HepG2 (cell line): ENCODE measurements around the gene TXNDC12. TPM values are rescaled to one million over a fixed set of nuclear protein-coding genes. Genes with fewer than 3 reads are reported as not detected.
A peak's percentile ranks its signal among the peaks of the same experiment; 100 is the strongest.

Experiments used
- CBX2 ChIP-seq, 2 experiments: fragments of 200-600 bp in 1 of 2; sonication (generic); formaldehyde crosslinking in 1 of 2; IDR thresholded peaks; 2 replicates each; pipeline versions ENCODE4 v1.7.0 to v1.8.1; 2018 to 2022; ENCODE audit warnings: low read depth in 2 of 2, low read length in 1 of 2, mild to moderate bottlenecking in 1 of 2, missing genetic modification reagents in 1 of 2
- HHEX ChIP-seq: IDR thresholded peaks from 2 replicates; pipeline ENCODE4 v1.6.1; 2016; ENCODE audit warnings: control low read depth
- KLF16 ChIP-seq, 2 experiments: sonication (generic) in 1 of 2; formaldehyde crosslinking in 1 of 2; IDR thresholded peaks; 2 replicates each; pipeline versions ENCODE4 v1.6.1 to v1.8.0; 2016 to 2023; ENCODE audit warnings: missing genetic modification reagents in 2 of 2, missing compliant biosample characterization in 1 of 2
- KMT2A ChIP-seq: sonication (generic); formaldehyde crosslinking; IDR thresholded peaks from 2 replicates; pipeline ENCODE4 v1.4.0; 2020; ENCODE audit warnings: missing genetic modification reagents
- MAF1 ChIP-seq: sonication (generic); formaldehyde crosslinking; IDR thresholded peaks from 2 replicates; pipeline ENCODE4 v1.5.0; 2020; ENCODE audit warnings: missing genetic modification reagents, borderline replicate concordance
- PHF8 ChIP-seq: sonication (generic); formaldehyde crosslinking; IDR thresholded peaks from 2 replicates; pipeline ENCODE4 v1.5.0; 2020; ENCODE audit warnings: missing genetic modification reagents
- PRMT3 ChIP-seq: sonication (generic); formaldehyde crosslinking; IDR thresholded peaks from 2 replicates; pipeline ENCODE4 v1.8.1; 2022; ENCODE audit warnings: low read depth, mild to moderate bottlenecking, moderate library complexity, missing genetic modification reagents, borderline replicate concordance
- RFXANK ChIP-seq: IDR thresholded peaks from 2 replicates; pipeline ENCODE4 v1.6.1; 2016
- RFXAP ChIP-seq: sonication (generic); formaldehyde crosslinking; IDR thresholded peaks from 2 replicates; pipeline ENCODE4 v1.4.0; 2020; ENCODE audit warnings: missing genetic modification reagents, borderline replicate concordance
- SNRNP70 ChIP-seq: fragments of 200-400 bp; formaldehyde crosslinking; IDR thresholded peaks from 2 replicates; pipeline ENCODE4 v1.6.1; 2017; ENCODE audit warnings: mild to moderate bottlenecking, low read depth, low read length, moderate library complexity
- SP4 ChIP-seq: sonication (generic); formaldehyde crosslinking; IDR thresholded peaks from 2 replicates; pipeline ENCODE4 v1.8.1; 2023; ENCODE audit warnings: mild to moderate bottlenecking, missing genetic modification reagents
- XBP1 ChIP-seq: sonication (generic); formaldehyde crosslinking; IDR thresholded peaks from 2 replicates; pipeline ENCODE4 v1.5.0; 2020; ENCODE audit warnings: missing genetic modification reagents
- ZFYVE20 ChIP-seq: sonication (generic); formaldehyde crosslinking; IDR thresholded peaks from 2 replicates; pipeline ENCODE4 v1.8.0; 2023; ENCODE audit warnings: low read depth, mild to moderate bottlenecking, moderate library complexity, missing genetic modification reagents, borderline replicate concordance
- ZIK1 ChIP-seq: sonication (generic); formaldehyde crosslinking; IDR thresholded peaks from 2 replicates; pipeline ENCODE4 v1.5.0; 2020; ENCODE audit warnings: mild to moderate bottlenecking, low read depth, missing genetic modification reagents, borderline replicate concordance
- ZNF431 ChIP-seq: sonication (generic); formaldehyde crosslinking; IDR thresholded peaks from 2 replicates; pipeline ENCODE4 v1.9.0; 2022; ENCODE audit warnings: missing genetic modification reagents, low read depth, mild to moderate bottlenecking, borderline replicate concordance
- ZNF510 ChIP-seq: sonication (generic); formaldehyde crosslinking; IDR thresholded peaks from 2 replicates; pipeline ENCODE4 v1.4.0; 2020; ENCODE audit warnings: low read depth, mild to moderate bottlenecking, missing genetic modification reagents
- ZNF589 ChIP-seq: sonication (generic); formaldehyde crosslinking; conservative IDR thresholded peaks from 2 replicates; pipeline ENCODE4 v1.8.0; 2022; ENCODE audit warnings: mild to moderate bottlenecking, moderate library complexity, missing genetic modification reagents
- ZNF607 ChIP-seq: sonication (generic); formaldehyde crosslinking; IDR thresholded peaks from 2 replicates; pipeline ENCODE4 v1.5.1; 2020; ENCODE audit warnings: missing genetic modification reagents, mild to moderate bottlenecking, borderline replicate concordance
- ZNF629 ChIP-seq: sonication (generic); formaldehyde crosslinking; conservative IDR thresholded peaks from 2 replicates; pipeline ENCODE4 v1.5.0; 2020; ENCODE audit warnings: missing genetic modification reagents
- ZZZ3 ChIP-seq: sonication (generic); formaldehyde crosslinking; IDR thresholded peaks from 2 replicates; pipeline ENCODE4 v1.4.0; 2020; ENCODE audit warnings: missing genetic modification reagents, mild to moderate bottlenecking, borderline replicate concordance
- polyA plus RNA-seq, 8 experiments: library from polyadenylated mRNA; depleted of rRNA in 3 of 8; stranded (reverse) in 7 of 8; unstranded in 1 of 8; fragments of >200 nt; fragmentation: Illumina TruSeq in 4 of 8; extraction: Trizol in 4 of 8; gene quantifications; 2 replicates each; pipeline versions ENCODE4 v1.2.1 to v1.2.3, GENCODE V29; 2011 to 2016; ENCODE audit warnings: low read depth in 4 of 8, missing spikeins in 1 of 8, mixed read lengths in 1 of 8; ENCODE audit not compliant: insufficient read depth in 1 of 8
- total RNA-seq, 5 experiments: library from RNA; depleted of rRNA; stranded (reverse); fragments of >200 nt; fragmentation: Illumina TruSeq; extraction: Trizol; gene quantifications; 2 replicates each; pipeline ENCODE4 v1.2.3, GENCODE V29; 2016; ENCODE audit warnings: low read depth in 1 of 5
- TF ChIP-seq, protein P1 (sequence below): sonication (generic); formaldehyde crosslinking; IDR thresholded peaks from 2 replicates; pipeline ENCODE4 v1.5.0; 2020; ENCODE audit warnings: mild to moderate bottlenecking, missing genetic modification reagents, moderate library complexity
- TF ChIP-seq, protein P2 (sequence below): sonication (generic); formaldehyde crosslinking; IDR thresholded peaks from 2 replicates; pipeline ENCODE4 v1.4.0; 2020; ENCODE audit warnings: mild to moderate bottlenecking, missing genetic modification reagents
- TF ChIP-seq, protein P3 (sequence below): IDR thresholded peaks from 2 replicates; pipeline ENCODE4 v1.6.1; 2016; ENCODE audit warnings: mild to moderate bottlenecking, missing biosample characterization, missing genetic modification reagents
- TF ChIP-seq, protein P4 (sequence below): sonication (generic); formaldehyde crosslinking; IDR thresholded peaks from 2 replicates; pipeline ENCODE4 v1.9.0; 2021; ENCODE audit warnings: missing genetic modification reagents, mild to moderate bottlenecking, borderline replicate concordance

The TXNDC12 gene
- total and polyA plus RNA-seq, 2 of the 13 experiments (the other 11 are each of a cell fraction or from before 2014, with no cell fraction given), result 65.6 to 67.2 TPM

DNA sequence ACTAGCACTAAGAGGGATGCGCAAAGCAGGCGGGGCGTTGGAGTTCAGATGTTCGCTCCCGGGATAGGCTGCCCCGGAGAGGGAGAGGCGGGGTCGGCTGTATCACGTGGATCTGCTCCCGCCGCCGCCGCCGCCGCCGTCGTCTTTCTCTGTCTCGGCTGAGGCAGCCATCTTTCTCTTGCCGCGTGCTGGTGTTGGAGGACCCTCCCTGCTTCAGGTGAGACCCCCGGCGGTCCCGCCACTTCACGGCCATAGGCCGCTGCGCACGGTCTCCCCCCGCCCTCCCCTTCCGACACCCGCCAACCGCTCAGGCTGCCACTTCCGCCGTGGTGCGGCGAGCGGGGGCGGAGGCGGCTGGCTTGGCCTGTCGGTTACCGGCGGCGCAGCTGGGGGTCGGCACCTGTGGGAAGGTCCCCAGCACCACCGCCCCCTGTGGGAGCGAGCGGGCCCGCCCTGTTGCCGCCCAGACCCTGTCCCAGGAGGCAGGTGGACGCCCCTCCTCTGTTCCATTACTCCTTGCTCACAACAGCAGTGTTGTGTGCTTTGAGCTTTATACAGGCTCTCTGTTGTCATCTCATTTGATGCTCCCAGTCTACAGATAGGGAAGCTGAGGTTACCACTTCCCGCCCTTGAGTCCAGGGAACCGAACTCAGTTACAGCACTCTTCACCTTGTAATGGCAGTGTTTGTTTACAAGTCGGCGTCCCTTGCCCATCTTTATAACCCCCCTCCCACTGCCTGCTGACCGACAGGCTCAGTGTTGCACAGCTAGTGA lies 1.4 kb upstream of the TXNDC12 start, which contains the start of gene BTF3L4 (continued):
- TF ChIP-seq ZZZ3 (CRISPR knock-in tag) (no peak), HHEX (CRISPR knock-in tag) (no peak), SNRNP70 (no peak), ZNF589 (CRISPR knock-in tag) (no peak), ZNF629 (CRISPR knock-in tag) (peak; percentile 98), RFXANK (no peak), PRMT3 (CRISPR knock-in tag) (peak; percentile 68; the same call in 1 of the 2 replicates), KMT2A (no peak), ZNF431 (CRISPR knock-in tag) (no peak), KLF16 (CRISPR knock-in tag; IDR thresholded peaks at IDR 0.05) (peak in 1 of 2 experiments; percentile 51; a peak in 1 of 4 replicates), SP4 (CRISPR knock-in tag) (peak; percentile 50), ZNF607 (CRISPR knock-in tag) (peak; percentile 75), XBP1 (CRISPR knock-in tag) (no peak), ZNF510 (CRISPR knock-in tag) (no peak), MAF1 (CRISPR knock-in tag) (no peak), RFXAP (no peak), CBX2 (IDR thresholded peaks at IDR 0.05; ENCODE audit: low read depth, low read length) (no peak), CBX2 (CRISPR knock-in tag; IDR thresholded peaks at IDR 0.05; ENCODE audit: low read depth) (no peak), PHF8 (peak; percentile 91), ZFYVE20 (CRISPR knock-in tag) (no peak), ZIK1 (peak; percentile 87)
- TF ChIP-seq, protein P1, sequence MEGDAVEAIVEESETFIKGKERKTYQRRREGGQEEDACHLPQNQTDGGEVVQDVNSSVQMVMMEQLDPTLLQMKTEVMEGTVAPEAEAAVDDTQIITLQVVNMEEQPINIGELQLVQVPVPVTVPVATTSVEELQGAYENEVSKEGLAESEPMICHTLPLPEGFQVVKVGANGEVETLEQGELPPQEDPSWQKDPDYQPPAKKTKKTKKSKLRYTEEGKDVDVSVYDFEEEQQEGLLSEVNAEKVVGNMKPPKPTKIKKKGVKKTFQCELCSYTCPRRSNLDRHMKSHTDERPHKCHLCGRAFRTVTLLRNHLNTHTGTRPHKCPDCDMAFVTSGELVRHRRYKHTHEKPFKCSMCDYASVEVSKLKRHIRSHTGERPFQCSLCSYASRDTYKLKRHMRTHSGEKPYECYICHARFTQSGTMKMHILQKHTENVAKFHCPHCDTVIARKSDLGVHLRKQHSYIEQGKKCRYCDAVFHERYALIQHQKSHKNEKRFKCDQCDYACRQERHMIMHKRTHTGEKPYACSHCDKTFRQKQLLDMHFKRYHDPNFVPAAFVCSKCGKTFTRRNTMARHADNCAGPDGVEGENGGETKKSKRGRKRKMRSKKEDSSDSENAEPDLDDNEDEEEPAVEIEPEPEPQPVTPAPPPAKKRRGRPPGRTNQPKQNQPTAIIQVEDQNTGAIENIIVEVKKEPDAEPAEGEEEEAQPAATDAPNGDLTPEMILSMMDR (CRISPR knock-in tag), result no peak
- TF ChIP-seq, protein P2, sequence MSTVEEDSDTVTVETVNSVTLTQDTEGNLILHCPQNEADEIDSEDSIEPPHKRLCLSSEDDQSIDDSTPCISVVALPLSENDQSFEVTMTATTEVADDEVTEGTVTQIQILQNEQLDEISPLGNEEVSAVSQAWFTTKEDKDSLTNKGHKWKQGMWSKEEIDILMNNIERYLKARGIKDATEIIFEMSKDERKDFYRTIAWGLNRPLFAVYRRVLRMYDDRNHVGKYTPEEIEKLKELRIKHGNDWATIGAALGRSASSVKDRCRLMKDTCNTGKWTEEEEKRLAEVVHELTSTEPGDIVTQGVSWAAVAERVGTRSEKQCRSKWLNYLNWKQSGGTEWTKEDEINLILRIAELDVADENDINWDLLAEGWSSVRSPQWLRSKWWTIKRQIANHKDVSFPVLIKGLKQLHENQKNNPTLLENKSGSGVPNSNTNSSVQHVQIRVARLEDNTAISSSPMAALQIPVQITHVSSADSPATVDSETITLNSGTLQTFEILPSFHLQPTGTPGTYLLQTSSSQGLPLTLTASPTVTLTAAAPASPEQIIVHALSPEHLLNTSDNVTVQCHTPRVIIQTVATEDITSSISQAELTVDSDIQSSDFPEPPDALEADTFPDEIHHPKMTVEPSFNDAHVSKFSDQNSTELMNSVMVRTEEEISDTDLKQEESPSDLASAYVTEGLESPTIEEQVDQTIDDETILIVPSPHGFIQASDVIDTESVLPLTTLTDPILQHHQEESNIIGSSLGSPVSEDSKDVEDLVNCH, result no peak
- TF ChIP-seq, protein P3, sequence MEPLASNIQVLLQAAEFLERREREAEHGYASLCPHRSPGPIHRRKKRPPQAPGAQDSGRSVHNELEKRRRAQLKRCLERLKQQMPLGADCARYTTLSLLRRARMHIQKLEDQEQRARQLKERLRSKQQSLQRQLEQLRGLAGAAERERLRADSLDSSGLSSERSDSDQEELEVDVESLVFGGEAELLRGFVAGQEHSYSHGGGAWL (CRISPR knock-in tag), result peak; percentile 49
- TF ChIP-seq, protein P4, sequence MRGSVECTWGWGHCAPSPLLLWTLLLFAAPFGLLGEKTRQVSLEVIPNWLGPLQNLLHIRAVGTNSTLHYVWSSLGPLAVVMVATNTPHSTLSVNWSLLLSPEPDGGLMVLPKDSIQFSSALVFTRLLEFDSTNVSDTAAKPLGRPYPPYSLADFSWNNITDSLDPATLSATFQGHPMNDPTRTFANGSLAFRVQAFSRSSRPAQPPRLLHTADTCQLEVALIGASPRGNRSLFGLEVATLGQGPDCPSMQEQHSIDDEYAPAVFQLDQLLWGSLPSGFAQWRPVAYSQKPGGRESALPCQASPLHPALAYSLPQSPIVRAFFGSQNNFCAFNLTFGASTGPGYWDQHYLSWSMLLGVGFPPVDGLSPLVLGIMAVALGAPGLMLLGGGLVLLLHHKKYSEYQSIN, result no peak
